GM10248 (cell line): ENCODE measurements around the gene KIAA1549.

Source experiments
- CTCF ChIA-PET: fragments of 300-600 bp; sonication (Branson Sonifier 250); formaldehyde crosslinking; extraction: SDS; loops from one replicate; lab custom pipeline; 2021; ENCODE audit warnings: antibody characterized with exemption; lab: Yijun Ruan, JAX
- POLR2A ChIA-PET: fragments of 350-650 bp; sonication (Branson Sonifier 250); formaldehyde crosslinking; extraction: SDS; loops from one replicate; lab custom pipeline; 2020; ENCODE audit warnings: antibody characterized with exemption; lab: Yijun Ruan, JAX
- DNase-seq: peaks from one replicate; pipeline ENCODE4 v3.0.0; 2012; ENCODE audit errors: extremely low spot score
- CTCF ChIP-seq: IDR thresholded peaks from 2 replicates; pipeline ENCODE4 v1.5.1; 2012; ENCODE audit warnings: mild to moderate bottlenecking, low read depth; ENCODE audit errors: extremely low read depth, missing control alignments, control extremely low read depth

Gene KIAA1549

GRCh38 chr7:138878856-138879255 lies 102.3 kb downstream of the KIAA1549 start:
- no peak for DNase-seq
- TF ChIP-seq CTCF: no peak
- ChIA-PET CTCF (interaction anchor here (3.3 kb wide), 1 partner anchor 8 kb away, joined by 27 read pairs; no protein-coding TSS in a partner anchor), POLR2A (no interaction called here)

DNA sequence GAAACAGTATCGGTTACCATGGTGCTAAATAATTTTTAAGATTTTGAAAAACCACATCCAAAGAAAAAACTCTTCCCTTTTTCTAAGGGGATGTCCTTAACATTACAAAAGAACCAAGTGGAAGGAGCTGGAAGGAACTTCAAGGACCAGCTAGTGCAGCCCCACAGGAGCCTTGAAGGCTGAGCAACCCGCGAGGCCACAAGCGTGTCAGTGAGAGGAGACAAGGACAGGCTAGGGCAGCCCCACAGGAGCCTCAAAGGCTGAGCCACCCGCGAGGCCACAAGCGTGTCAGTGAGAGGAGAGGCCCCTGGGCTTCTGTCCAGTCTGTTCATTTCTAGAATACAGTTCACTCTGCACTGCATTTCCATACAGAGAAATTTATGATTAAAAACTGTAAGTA lies 103.1 kb downstream of the KIAA1549 start:
- ChIA-PET POLR2A (no interaction called here), CTCF (interaction anchor here (1.1 to 3.3 kb wide), 3 partner anchors 8 to 20 kb away, joined by 3 to 27 read pairs (median 8); no protein-coding TSS in a partner anchor)
- DNase-seq: no peak
- TF ChIP-seq CTCF: no peak

GRCh38 chr7:138876326-138876725 lies 104.9 kb downstream of the KIAA1549 start:
- no peak for TF ChIP-seq CTCF
- no peak for DNase-seq
- CTCF ChIA-PET: interaction anchor here (0.8 to 3.3 kb wide), 4 partner anchors 10 to 26 kb away, joined by 3 to 27 read pairs (median 6); no protein-coding TSS in a partner anchor
- POLR2A ChIA-PET: no interaction called here

GRCh38 chr7:138875794-138876193 lies 105.4 kb downstream of the KIAA1549 start:
- POLR2A ChIA-PET: no interaction called here
- CTCF ChIA-PET: interaction anchor here (1.1 to 3.3 kb wide), 2 partner anchors 11 to 17 kb away, joined by 3 to 27 read pairs; no protein-coding TSS in a partner anchor
- DNase-seq: no peak
- TF ChIP-seq CTCF: no peak

DNA sequence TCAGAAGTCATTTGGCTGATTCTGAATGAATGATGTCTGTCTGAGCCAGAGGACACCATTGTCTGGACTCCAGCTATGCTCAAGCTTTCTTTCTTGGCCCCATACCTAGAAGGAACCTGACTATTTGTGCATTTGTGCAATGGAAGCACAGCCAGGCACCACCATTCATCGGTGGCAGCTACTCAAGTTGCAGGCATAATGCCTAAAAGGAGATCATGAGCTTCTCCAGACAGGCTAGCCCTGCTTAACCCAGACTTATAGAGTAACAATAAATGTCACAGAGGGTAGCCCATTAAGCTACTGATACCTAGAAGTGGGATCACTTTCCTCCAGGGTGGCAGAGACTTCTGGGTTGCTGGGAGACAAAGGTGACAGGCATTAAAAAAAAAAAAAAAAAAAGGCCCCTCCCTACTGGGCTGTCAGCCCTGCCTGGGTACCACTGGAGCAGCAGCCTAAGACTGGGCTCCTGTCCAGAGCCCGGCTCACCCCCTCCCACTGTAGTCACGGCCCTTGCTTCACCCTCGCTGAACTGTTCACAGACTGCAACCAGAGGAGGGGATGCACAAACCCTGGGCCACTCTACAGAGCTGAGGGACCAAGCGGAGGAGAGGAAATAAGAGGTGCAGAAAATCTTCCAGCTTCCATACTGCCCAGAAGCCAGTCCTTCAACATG lies 107.8 kb downstream of the KIAA1549 start:
- DNase-seq: no peak
- ChIA-PET CTCF (interaction anchor here (0.9 to 1.6 kb wide), 2 partner anchors 13 to 31 kb away, joined by 3 to 7 read pairs; no protein-coding TSS in a partner anchor), POLR2A (no interaction called here)
- no peak for TF ChIP-seq CTCF

DNA sequence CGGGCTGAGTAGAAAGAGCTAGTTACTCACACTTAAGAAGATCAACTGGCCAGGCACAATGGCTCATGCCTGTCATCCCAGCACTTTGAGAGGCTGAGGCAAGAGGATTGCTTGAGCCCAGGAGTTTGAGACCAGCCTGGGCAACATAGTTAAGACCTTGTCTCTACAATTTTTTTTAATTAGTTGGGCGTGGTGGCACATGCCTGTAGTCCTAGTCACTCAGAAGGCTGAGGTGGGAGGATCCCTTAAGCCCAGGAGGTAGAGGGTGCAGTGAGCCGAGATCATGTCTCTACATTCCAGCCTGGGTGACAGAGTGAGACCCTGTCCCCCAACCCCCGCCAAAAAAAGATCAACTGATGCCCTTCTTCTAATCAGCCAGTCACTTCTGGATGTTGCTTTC lies 108.6 kb downstream of the KIAA1549 start:
- POLR2A ChIA-PET: no interaction called here
- no peak for TF ChIP-seq CTCF
- CTCF ChIA-PET: no interaction called here

More for the DNA sequence above, 108.6 kb downstream of the KIAA1549 start:
- DNase-seq: no peak
